BLaER1 (cell line): ENCODE results near the gene NLK.
"Not testable (repeated sequence)": the region's sequence is repeated elsewhere in the genome, so short reads cannot be mapped to it uniquely, and the experiment has no call there.

Source experiments
- H3K27ac ChIP-seq: shearing (Covaris generic); formaldehyde crosslinking; 2 replicates; pipeline ENCODE4 v1.8.1; 2022
- H3K27me3 ChIP-seq: shearing (Covaris generic); formaldehyde crosslinking; 2 replicates; pipeline ENCODE4 v1.8.1; 2022
- H3K36me3 ChIP-seq: shearing (Covaris generic); formaldehyde crosslinking; 2 replicates; pipeline ENCODE4 v1.8.1; 2022
- H3K4me1 ChIP-seq: shearing (Covaris generic); formaldehyde crosslinking; 2 replicates; pipeline ENCODE4 v1.8.1; 2022
- H3K4me2 ChIP-seq: shearing (Covaris generic); formaldehyde crosslinking; 2 replicates; pipeline ENCODE4 v1.8.1; 2022
- H3K4me3 ChIP-seq: shearing (Covaris generic); formaldehyde crosslinking; 2 replicates; pipeline ENCODE4 v1.8.1; 2022
- H3K9ac ChIP-seq: shearing (Covaris generic); formaldehyde crosslinking; 2 replicates; pipeline ENCODE4 v1.8.1; 2022
- H3K9me3 ChIP-seq: shearing (Covaris generic); formaldehyde crosslinking; 2 replicates; pipeline ENCODE4 v1.8.1; 2022
- H4K20me1 ChIP-seq: shearing (Covaris generic); formaldehyde crosslinking; 2 replicates; pipeline ENCODE4 v1.8.1; 2022
- Cebpa-rat ChIP-seq: shearing (Covaris generic); IDR thresholded peaks from 2 replicates; pipeline ENCODE4 v1.8.1; 2022

The NLK gene

DNA sequence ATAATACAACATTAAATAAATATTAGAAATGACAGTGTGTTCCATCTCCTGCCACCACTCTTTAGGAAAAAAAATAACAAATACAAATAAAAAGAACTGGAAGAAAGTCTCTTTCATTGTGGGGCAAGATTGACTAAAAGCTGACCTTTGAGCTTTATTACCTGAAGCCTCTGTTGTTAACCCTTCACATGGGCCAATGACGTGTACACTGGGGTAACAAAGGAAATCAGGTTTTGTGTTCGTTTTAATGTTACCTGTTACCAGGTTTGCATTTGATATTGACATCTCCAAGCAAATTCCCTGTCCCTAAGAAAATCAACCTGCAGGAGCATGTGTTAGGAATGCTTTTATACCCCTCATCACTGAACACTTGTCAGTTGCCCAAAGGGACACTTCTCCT is 39.0 kb downstream of the NLK start:
- H3K4me1 ChIP-seq = peaks cover 15% of the 10 kb centered on the region
- no peak overlapping the region for H3K9ac ChIP-seq
- no peak overlapping the region for H3K27ac ChIP-seq
- H3K27me3 ChIP-seq = no peaks in the 10 kb centered on the region
- peaks cover 24% of the 10 kb centered on the region for H3K9me3 ChIP-seq
- no peak for TF ChIP-seq Cebpa-rat
- H3K36me3 ChIP-seq = peaks cover 37% of the 10 kb centered on the region
- no peak overlapping the region for H3K4me2 ChIP-seq
- H4K20me1 ChIP-seq = peaks cover 52% of the 10 kb centered on the region; the same call in 1 of the 2 replicates
- no peak overlapping the region for H3K4me3 ChIP-seq

DNA sequence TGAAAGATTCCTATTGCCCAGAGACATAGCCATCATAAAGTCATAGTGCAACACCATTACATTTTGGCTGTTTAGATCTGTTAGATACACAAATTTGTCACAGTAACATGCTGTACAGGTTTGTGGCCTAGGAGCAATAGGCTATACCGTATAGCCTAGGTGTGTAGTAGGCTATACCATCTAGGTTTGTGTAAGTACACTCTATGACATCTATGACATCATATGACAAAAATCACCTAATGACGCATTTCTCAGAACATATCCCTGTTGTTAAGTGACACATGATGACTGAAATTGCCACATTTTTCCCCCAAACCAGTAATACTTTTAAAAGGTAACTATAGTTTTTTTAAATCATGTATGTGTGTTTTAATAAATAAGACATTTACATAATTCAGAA is 43.3 kb downstream of the NLK start:
- Histone ChIP-seq H3K4me3 (no peak overlapping the region), H3K27ac (no peak overlapping the region), H3K9ac (no peak overlapping the region), H3K36me3 (peaks cover 19% of the 10 kb centered on the region), H3K9me3 (peaks cover 17% of the 10 kb centered on the region; the same call in 1 of the 2 replicates), H4K20me1 (peaks cover 50% of the 10 kb centered on the region; the same call in 1 of the 2 replicates), H3K27me3 (no peaks in the 10 kb centered on the region), H3K4me2 (no peak overlapping the region), H3K4me1 (no peaks in the 10 kb centered on the region)
- no peak for TF ChIP-seq Cebpa-rat

DNA sequence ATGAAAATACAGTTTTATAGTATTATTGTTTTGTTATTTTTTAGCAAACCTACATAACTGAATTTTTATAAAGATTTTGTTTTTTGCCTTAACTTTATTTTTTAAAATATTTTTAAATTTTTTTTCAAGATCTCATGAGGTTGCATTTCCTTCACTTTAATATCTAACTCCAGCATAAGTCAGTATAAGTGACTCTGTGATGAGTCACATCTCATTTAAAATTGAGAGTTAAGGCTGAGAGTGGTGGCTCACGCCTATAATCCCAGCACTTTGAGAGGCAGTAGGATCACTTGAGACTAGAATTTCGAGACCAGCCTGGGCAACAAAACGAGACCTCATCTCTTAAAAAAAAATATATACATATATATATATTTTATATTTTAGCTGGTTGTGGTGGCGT is 44.0 kb downstream of the NLK start:
- Histone ChIP-seq H4K20me1 (peaks cover 45% of the 10 kb centered on the region; the same call in 1 of the 2 replicates), H3K4me2 (no peak overlapping the region), H3K27ac (no peak overlapping the region), H3K36me3 (peaks cover 14% of the 10 kb centered on the region), H3K27me3 (no peaks in the 10 kb centered on the region), H3K9me3 (peaks cover 17% of the 10 kb centered on the region; the same call in 1 of the 2 replicates), H3K4me3 (no peak overlapping the region), H3K9ac (no peak overlapping the region), H3K4me1 (no peaks in the 10 kb centered on the region)
- TF ChIP-seq Cebpa-rat = no peak

DNA sequence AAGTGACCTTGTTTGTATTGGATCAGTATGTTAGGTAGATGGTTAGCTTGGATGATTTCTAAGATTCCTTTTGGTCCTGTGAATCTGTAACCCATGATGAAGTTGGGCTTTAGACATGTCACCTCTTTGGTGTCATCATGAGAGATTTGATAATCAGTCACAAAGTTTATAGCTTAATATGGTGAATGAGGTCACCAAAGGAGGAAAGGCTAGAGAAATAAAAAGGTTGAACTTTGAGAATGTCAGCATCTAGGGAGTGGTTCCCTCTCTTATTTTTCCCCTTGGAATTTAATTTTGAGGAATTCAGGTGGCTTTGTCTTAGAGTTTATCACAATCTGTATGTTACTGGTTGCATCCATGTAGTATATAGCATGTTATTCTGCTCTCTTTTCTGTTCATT is 45.3 kb downstream of the NLK start:
- Histone ChIP-seq H3K4me3 (no peak overlapping the region), H3K4me2 (no peak overlapping the region), H3K36me3 (peaks cover 14% of the 10 kb centered on the region; the same call in 1 of the 2 replicates), H3K9me3 (peaks cover 17% of the 10 kb centered on the region; the same call in 1 of the 2 replicates), H3K27me3 (no peaks in the 10 kb centered on the region), H3K4me1 (no peaks in the 10 kb centered on the region), H3K9ac (no peak overlapping the region), H4K20me1 (peaks cover 33% of the 10 kb centered on the region; the same call in 1 of the 2 replicates), H3K27ac (no peak overlapping the region)
- no peak for TF ChIP-seq Cebpa-rat

DNA sequence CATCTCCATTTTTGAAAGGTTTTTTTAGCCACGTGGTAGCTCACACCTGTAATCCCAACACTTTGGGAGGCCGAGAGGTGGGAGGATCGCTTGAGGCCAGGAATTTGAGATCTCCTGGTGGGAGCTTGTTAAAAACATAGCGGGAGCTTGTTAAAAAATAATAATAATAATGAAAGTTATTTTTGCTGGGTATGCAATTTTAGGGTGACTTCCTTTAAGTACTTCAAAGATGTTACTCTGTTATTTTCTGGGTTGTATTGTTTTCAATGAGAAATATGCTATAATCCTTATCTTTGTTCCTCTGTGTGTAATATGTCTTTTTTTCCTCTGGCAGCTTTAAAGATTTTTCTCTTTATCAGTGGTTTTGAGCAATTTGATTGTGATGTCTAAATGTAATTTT is 48.1 kb downstream of the NLK start:
- H3K4me1 ChIP-seq = no peaks in the 10 kb centered on the region
- no peak overlapping the region for H3K9ac ChIP-seq
- peaks cover 42% of the 10 kb centered on the region for H4K20me1 ChIP-seq
- peaks cover 13% of the 10 kb centered on the region; the same call in 1 of the 2 replicates for H3K9me3 ChIP-seq
- H3K36me3 ChIP-seq = peaks cover 6% of the 10 kb centered on the region; the same call in 1 of the 2 replicates
- H3K4me2 ChIP-seq = no peak overlapping the region
- H3K27me3 ChIP-seq = no peaks in the 10 kb centered on the region
- H3K27ac ChIP-seq = no peak overlapping the region
- no peak for TF ChIP-seq Cebpa-rat
- no peak overlapping the region for H3K4me3 ChIP-seq

DNA sequence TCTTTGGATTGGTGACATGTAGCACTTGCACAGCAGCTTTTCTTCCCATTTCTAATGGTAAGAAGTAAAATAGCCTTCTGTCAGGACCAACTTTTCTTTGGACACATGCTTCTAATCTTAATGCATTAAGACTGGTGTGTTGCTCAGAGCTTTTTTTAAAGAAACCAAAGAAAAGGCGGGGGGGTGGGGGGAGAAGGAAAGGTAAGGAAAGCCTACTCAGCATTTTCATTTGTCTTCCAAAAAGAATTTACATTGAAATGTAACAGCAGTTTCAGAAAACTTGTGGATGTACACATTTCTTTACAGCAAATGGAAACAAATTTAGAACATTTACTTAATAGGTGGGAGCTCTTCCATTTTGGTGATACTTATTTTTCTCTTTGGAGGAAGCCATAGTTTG is 49.6 kb downstream of the NLK start:
- Histone ChIP-seq H3K27me3 (no peaks in the 10 kb centered on the region), H3K36me3 (0 out of 2 replicates have a peak, but pooled peaks cover 5% of the 10 kb centered on the region), H3K4me3 (no peak overlapping the region), H3K9me3 (peaks cover 13% of the 10 kb centered on the region; the same call in 1 of the 2 replicates), H3K4me1 (no peaks in the 10 kb centered on the region), H3K9ac (no peak overlapping the region), H3K4me2 (no peak overlapping the region), H4K20me1 (peaks cover 44% of the 10 kb centered on the region), H3K27ac (no peak overlapping the region)
- TF ChIP-seq Cebpa-rat = no peak

DNA sequence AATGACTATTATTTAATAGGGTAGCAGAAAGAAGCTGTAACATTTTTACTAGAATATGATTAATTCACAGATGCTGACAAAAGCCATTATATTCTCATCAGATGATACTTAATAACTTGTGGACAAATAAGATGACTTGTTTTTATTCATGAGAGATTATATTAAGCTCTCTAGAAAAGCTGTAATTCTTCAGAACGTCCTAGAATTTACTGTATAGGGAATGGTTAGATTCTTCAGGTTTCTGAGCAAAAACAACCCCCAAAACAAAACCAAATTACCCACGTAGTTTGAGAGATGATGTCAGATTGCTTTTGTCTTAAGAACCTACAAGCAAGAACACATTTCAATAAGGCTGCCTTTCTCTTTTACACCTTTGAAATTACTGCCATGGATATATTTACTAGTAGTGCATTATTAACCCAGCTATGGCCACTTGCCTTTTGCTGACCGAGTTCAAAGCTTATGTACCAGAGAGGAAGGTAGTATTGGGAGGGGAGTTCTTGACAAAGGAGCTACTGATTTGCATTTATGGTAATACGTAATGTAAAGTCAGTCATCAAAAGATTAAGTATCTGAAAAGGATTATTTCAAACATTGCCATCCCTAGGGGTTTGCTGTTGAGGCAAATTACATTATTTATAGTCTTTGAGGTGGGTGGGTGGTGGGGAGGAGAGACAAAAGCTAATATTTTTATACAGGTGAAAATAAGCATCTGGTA is 51.7 kb downstream of the NLK start:
- Histone ChIP-seq H3K36me3 (peaks cover 3% of the 10 kb centered on the region; the same call in 1 of the 2 replicates), H3K9me3 (peaks cover 11% of the 10 kb centered on the region), H3K27me3 (no peaks in the 10 kb centered on the region), H4K20me1 (peaks cover 35% of the 10 kb centered on the region), H3K4me3 (no peak overlapping the region), H3K4me1 (peaks cover 11% of the 10 kb centered on the region), H3K27ac (no peak overlapping the region), H3K4me2 (no peak overlapping the region), H3K9ac (no peak overlapping the region)
- no peak for TF ChIP-seq Cebpa-rat

DNA sequence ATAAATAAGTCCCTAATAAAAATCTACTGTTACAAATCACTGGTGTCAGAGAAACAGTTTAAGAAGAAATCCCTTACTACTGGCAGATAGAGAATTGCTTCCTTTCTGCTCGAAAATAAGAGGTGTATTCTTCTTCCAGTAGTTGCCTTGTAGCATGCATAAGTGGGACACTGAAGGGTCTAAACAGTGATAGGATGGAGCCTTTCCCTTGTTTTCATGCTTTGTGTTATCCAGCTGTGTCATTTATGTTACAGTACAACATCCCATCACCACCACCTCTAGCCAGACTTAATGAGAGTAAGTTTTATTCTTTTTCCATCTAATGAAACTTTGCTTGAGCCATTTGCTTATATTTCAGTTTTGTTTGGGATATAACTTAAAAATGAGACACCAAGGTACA is 54.3 kb downstream of the NLK start:
- Histone ChIP-seq H3K4me1 (peaks cover 11% of the 10 kb centered on the region), H3K27me3 (no peaks in the 10 kb centered on the region), H3K4me2 (no peak overlapping the region), H3K4me3 (no peak overlapping the region), H3K9ac (no peak overlapping the region), H3K9me3 (peaks cover 13% of the 10 kb centered on the region), H4K20me1 (peaks cover 35% of the 10 kb centered on the region), H3K27ac (no peak overlapping the region), H3K36me3 (peaks cover 3% of the 10 kb centered on the region; the same call in 1 of the 2 replicates)
- no peak for TF ChIP-seq Cebpa-rat

DNA sequence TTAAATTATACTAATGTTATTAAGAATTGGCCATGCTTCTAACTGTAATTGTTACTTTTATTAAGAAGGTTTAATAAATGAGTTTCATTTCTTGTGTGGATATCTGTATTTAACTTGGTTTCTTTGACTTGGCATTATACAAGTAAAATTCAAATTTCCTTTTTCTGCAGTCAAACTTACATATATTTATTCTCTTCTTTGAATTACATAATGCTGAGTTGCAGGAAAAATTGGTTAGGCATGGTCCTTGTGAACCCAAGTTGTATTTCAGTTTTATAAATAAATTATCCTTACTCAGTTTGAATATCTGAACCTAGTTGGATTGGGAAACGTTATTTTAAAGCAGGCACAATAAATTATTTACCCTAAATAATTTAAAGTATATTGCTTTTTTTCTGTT is 54.8 kb downstream of the NLK start:
- peaks cover 13% of the 10 kb centered on the region for H3K9me3 ChIP-seq
- no peak overlapping the region for H3K4me2 ChIP-seq

DNA sequence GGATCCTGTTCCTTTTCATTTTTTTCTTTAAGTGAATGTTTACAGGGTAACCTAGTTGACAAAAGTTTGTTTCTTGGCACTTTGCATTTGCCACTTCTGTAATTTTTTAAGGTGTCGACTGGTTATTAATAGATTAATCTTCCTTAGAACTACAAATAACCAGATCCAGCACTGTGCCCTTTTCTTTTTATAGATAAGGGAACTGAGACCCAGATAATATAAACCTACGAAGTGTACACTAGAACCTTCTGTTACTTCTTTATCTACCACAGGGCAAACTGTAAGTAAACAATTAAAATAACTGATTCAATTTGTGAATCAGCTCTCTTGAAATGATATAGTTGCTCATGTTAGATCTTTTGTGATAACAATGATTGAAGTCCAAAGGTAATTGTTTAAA is 55.4 kb downstream of the NLK start:
- H3K4me3 ChIP-seq = no peak overlapping the region
- H3K27ac ChIP-seq = peak overlapping the region; percentile 12; the same call in 1 of the 2 replicates
- peak overlapping the region; percentile 48 for H3K4me2 ChIP-seq
- no peaks in the 10 kb centered on the region for H3K27me3 ChIP-seq
- H3K9ac ChIP-seq = no peak overlapping the region
- H3K36me3 ChIP-seq = peaks cover 3% of the 10 kb centered on the region; the same call in 1 of the 2 replicates
- TF ChIP-seq Cebpa-rat = no peak
- peaks cover 13% of the 10 kb centered on the region for H3K9me3 ChIP-seq
- H3K4me1 ChIP-seq = peaks cover 11% of the 10 kb centered on the region
- H4K20me1 ChIP-seq = peaks cover 33% of the 10 kb centered on the region

More for the DNA sequence above, 54.8 kb downstream of the NLK start:
- peaks cover 35% of the 10 kb centered on the region for H4K20me1 ChIP-seq
- TF ChIP-seq Cebpa-rat = no peak
- peaks cover 11% of the 10 kb centered on the region for H3K4me1 ChIP-seq
- no peak overlapping the region for H3K4me3 ChIP-seq
- no peak overlapping the region for H3K27ac ChIP-seq
- H3K36me3 ChIP-seq = peaks cover 3% of the 10 kb centered on the region; the same call in 1 of the 2 replicates
- no peaks in the 10 kb centered on the region for H3K27me3 ChIP-seq
- no peak overlapping the region for H3K9ac ChIP-seq

DNA sequence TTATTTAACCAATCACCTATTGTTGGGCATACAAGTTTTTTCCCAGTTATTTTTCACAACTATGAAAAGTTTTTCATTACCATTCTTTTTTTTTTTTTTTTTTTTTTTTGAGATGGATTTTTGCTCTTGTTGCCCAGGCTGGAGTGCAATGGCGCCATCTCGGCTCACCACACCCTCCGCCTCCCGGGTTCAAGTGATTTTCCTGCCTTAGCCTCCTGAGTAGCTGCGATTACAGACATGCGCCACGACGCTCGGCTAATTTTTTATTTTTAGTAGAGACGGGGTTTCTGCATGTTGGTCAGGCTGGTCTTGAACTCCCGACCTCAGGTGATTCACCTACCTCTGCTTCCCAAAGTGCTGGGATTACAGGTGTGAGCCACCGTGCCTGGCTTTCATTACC is 56.1 kb downstream of the NLK start:
- H3K4me2 ChIP-seq, H3K9ac ChIP-seq, H3K27me3 ChIP-seq, H3K27ac ChIP-seq, H3K4me3 ChIP-seq, H3K36me3 ChIP-seq: not testable (repeated sequence)
- H4K20me1 ChIP-seq = peaks cover 26% of the 10 kb centered on the region
- peaks cover 11% of the 10 kb centered on the region for H3K4me1 ChIP-seq
- H3K9me3 ChIP-seq = peaks cover 13% of the 10 kb centered on the region
